H9 (cell line): Measurements from ENCODE around the gene RIMOC1. TPM values are rescaled to one million over a fixed set of nuclear protein-coding genes. Genes with fewer than 3 reads are reported as not detected.

Experiments used
- DNase-seq: peaks from one replicate; pipeline ENCODE4 v3.0.0-alpha.2; 2017
- H2AFZ ChIP-seq: one replicate; pipeline ENCODE4 v1.6.1; 2013; ENCODE audit warnings: mild to moderate bottlenecking, low read length, control low read depth, moderate library complexity
- H2AK5ac ChIP-seq: 2 replicates; pipeline ENCODE4 v1.6.1; 2013; ENCODE audit warnings: low read length, control low read depth, mixed read lengths; ENCODE audit not compliant: insufficient read length
- H2BK120ac ChIP-seq: one replicate; pipeline ENCODE4 v1.6.1; 2013; ENCODE audit warnings: low read depth, mild to moderate bottlenecking, low read length, control low read depth, inconsistent platforms; ENCODE audit not compliant: poor library complexity, severe bottlenecking
- H2BK12ac ChIP-seq: 2 replicates; pipeline ENCODE4 v1.6.1; 2013; ENCODE audit warnings: low read length, control low read depth, mixed read lengths, low read depth; ENCODE audit not compliant: insufficient read length
- H2BK15ac ChIP-seq: 2 replicates; pipeline ENCODE4 v1.6.1; 2013; ENCODE audit warnings: low read depth, low read length, control low read depth
- H2BK20ac ChIP-seq: one replicate; pipeline ENCODE4 v1.6.1; 2013; ENCODE audit warnings: low read depth, mild to moderate bottlenecking, low read length, control low read depth, inconsistent platforms; ENCODE audit not compliant: poor library complexity, severe bottlenecking
- H2BK5ac ChIP-seq: 2 replicates; pipeline ENCODE4 v1.6.1; 2013; ENCODE audit warnings: low read length, control low read depth, mixed read lengths; ENCODE audit not compliant: insufficient read length
- H3K14ac ChIP-seq: 2 replicates; pipeline ENCODE4 v1.6.1; 2013; ENCODE audit warnings: low read length, control low read depth; ENCODE audit not compliant: insufficient read depth
- H3K18ac ChIP-seq: 2 replicates; pipeline ENCODE4 v1.6.1; 2013; ENCODE audit warnings: low read depth, mild to moderate bottlenecking, mixed read lengths, low read length, control low read depth; ENCODE audit not compliant: insufficient read length
- H3K23ac ChIP-seq: 2 replicates; pipeline ENCODE4 v1.6.1; 2013; ENCODE audit warnings: low read length, control low read depth, mixed read lengths, low read depth; ENCODE audit not compliant: insufficient read length
- H3K23me2 ChIP-seq: 2 replicates; pipeline ENCODE4 v1.6.1; 2013; ENCODE audit warnings: low read depth, mild to moderate bottlenecking, mixed read lengths, low read length, control low read depth; ENCODE audit not compliant: insufficient read length, poor library complexity, severe bottlenecking
- H3K27ac ChIP-seq: 2 replicates; pipeline ENCODE4 v1.5.1; 2013; ENCODE audit warnings: low read length, control low read depth, mixed read lengths, low read depth; ENCODE audit not compliant: insufficient read length
- H3K27me3 ChIP-seq: 2 replicates; pipeline ENCODE4 v1.6.1; 2013; ENCODE audit warnings: low read length, control low read depth, inconsistent platforms; ENCODE audit not compliant: insufficient read depth
- H3K4ac ChIP-seq: 2 replicates; pipeline ENCODE4 v1.6.1; 2013; ENCODE audit warnings: low read depth, mild to moderate bottlenecking, control low read depth, inconsistent platforms, low read length, moderate library complexity
- H3K4me1 ChIP-seq: 2 replicates; pipeline ENCODE4 v1.6.1; 2013; ENCODE audit warnings: low read length, control low read depth, inconsistent platforms; ENCODE audit not compliant: insufficient read depth
- H3K4me2 ChIP-seq: 2 replicates; pipeline ENCODE4 v1.6.1; 2013; ENCODE audit warnings: low read length, control low read depth, mixed read lengths; ENCODE audit not compliant: insufficient read length, insufficient read depth
- H3K56ac ChIP-seq: 2 replicates; pipeline ENCODE4 v1.6.1; 2013; ENCODE audit warnings: low read depth, mild to moderate bottlenecking, mixed read lengths, low read length, control low read depth; ENCODE audit not compliant: insufficient read length
- H3K79me1 ChIP-seq: 2 replicates; pipeline ENCODE4 v1.6.1; 2013; ENCODE audit warnings: low read depth, mild to moderate bottlenecking, moderate library complexity, low read length, control low read depth, inconsistent platforms; ENCODE audit not compliant: insufficient read depth, poor library complexity, severe bottlenecking
- H3K79me2 ChIP-seq: 2 replicates; pipeline ENCODE4 v1.6.1; 2013; ENCODE audit warnings: low read length, control low read depth, inconsistent platforms; ENCODE audit not compliant: insufficient read depth
- H3K9ac ChIP-seq: 2 replicates; pipeline ENCODE4 v1.6.1; 2013; ENCODE audit warnings: low read length, control low read depth, mixed read lengths; ENCODE audit not compliant: insufficient read length; ENCODE audit errors: extremely low read depth
- H3K9me3 ChIP-seq: one replicate; pipeline ENCODE4 v1.6.1; 2013; ENCODE audit warnings: low read depth, low read length, inconsistent platforms; ENCODE audit not compliant: control insufficient read depth
- H3T11ph ChIP-seq: one replicate; pipeline ENCODE4 v1.6.1; 2013; ENCODE audit warnings: mild to moderate bottlenecking, low read length, control low read depth, inconsistent platforms
- H4K20me1 ChIP-seq: one replicate; pipeline ENCODE4 v1.6.1; 2013; ENCODE audit not compliant: control insufficient read depth, insufficient read length, insufficient read depth
- H4K5ac ChIP-seq: 2 replicates; pipeline ENCODE4 v1.6.1; 2013; ENCODE audit warnings: low read depth, mild to moderate bottlenecking, mixed read lengths, low read length, control low read depth; ENCODE audit not compliant: insufficient read length
- H4K8ac ChIP-seq: replicated peaks from 2 replicates; pipeline ENCODE4 v1.6.1; 2013; ENCODE audit warnings: low read length, control low read depth, mixed read lengths, low read depth; ENCODE audit not compliant: insufficient read length
- H4K91ac ChIP-seq: 2 replicates; pipeline ENCODE4 v1.6.1; 2013; ENCODE audit warnings: low read depth, mild to moderate bottlenecking, moderate library complexity, mixed read lengths, low read length, control low read depth; ENCODE audit not compliant: insufficient read length
- H3K27ac Mint-ChIP-seq, 3 experiments: 2 replicates in 2 of 3; 3 replicates in 1 of 3; pipeline ENCODE4 v1.8.0; 2020 to 2021; ENCODE audit warnings: mixed read lengths in 3 of 3, mild to moderate bottlenecking in 1 of 3, moderate library complexity in 1 of 3
- H3K27me3 Mint-ChIP-seq: 2 replicates; pipeline ENCODE4 v1.8.0; 2021; ENCODE audit warnings: low read depth, mild to moderate bottlenecking, moderate library complexity, mixed read lengths
- H3K36me3 Mint-ChIP-seq, 3 experiments: 2 replicates in 2 of 3; 3 replicates in 1 of 3; pipeline ENCODE4 v1.8.0; 2020 to 2021; ENCODE audit warnings: low read depth in 3 of 3, mixed read lengths in 3 of 3; ENCODE audit not compliant: insufficient read depth in 1 of 3
- H3K4me1 Mint-ChIP-seq, 2 experiments: 2 replicates each; pipeline ENCODE4 v1.8.0; 2020; ENCODE audit warnings: mixed read lengths in 2 of 2
- H3K4me3 Mint-ChIP-seq, 2 experiments: 2 replicates in 1 of 2; 3 replicates in 1 of 2; pipeline ENCODE4 v1.8.0; 2020 to 2021; ENCODE audit warnings: mild to moderate bottlenecking in 2 of 2, mixed read lengths in 2 of 2, moderate library complexity in 1 of 2
- H3K9me3 Mint-ChIP-seq, 2 experiments: 2 replicates in 1 of 2; 3 replicates in 1 of 2; pipeline ENCODE4 v1.8.0; 2020; ENCODE audit warnings: mild to moderate bottlenecking in 2 of 2, mixed read lengths in 2 of 2, moderate library complexity in 1 of 2
- WGBS: extraction: QIAGEN DNeasy Blood & Tissue Kit; methylation state at CpG from one replicate; pipeline ENCODE4 v1.1.7; 2013; ENCODE audit warnings: missing lambda C conversion rate, low lambda C conversion rate, mixed read lengths; ENCODE audit not compliant: insufficient read length; ENCODE audit errors: extremely low coverage; 5-methylcytosine and 5-hydroxymethylcytosine counted together
- total RNA-seq: library from RNA; stranded (reverse); gene quantifications from 2 replicates; pipeline ENCODE4 v1.2.1, GENCODE V29; 2021
- TF ChIP-seq, protein P1 (sequence below): fragments of 200-600 bp; sonication (generic); conservative IDR thresholded peaks from 3 replicates; pipeline ENCODE4 v1.8.0; 2021; ENCODE audit warnings: antibody characterized with exemption, mild to moderate bottlenecking

RIMOC1 gene
- total RNA-seq, 1 experiment from 2014 or later, result 43.3 TPM

DNA sequence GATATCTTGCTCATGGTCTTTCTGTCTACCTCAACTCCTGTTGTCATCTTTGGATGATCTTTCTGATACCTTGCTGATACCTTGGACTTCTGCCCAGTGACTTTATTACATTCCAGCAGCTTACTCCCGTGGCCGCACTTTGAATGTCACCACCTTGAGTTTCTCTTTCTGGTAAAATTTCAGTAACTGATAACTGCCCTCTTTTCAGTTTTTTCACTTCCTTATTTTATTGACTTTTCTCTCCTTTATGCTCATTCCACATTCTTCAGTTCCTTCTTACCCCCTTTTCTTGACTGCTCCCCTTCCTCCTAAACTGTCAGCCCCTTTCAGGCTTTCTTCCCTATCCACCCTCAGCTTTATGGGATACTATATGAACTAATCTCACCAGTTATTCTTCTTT lies 14.0 kb downstream of the RIMOC1 start:
- no peaks in the 10 kb centered on the region for H4K20me1 ChIP-seq
- no peak overlapping the region for H4K8ac ChIP-seq
- H3K79me1 ChIP-seq, result no peaks in the 10 kb centered on the region
- H2BK5ac ChIP-seq, result no peak overlapping the region
- H3K56ac ChIP-seq, result no peak overlapping the region
- Mint-ChIP-seq H3K27ac (no peak overlapping the region), H3K27me3 (no peaks in the 10 kb centered on the region), H3K4me3 (no peak overlapping the region), H3K4me1 (peaks cover 10 to 11% of the 10 kb centered on the region in 2 experiments), H3K9me3 (no peaks in the 10 kb centered on the region), H3K36me3 (peaks cover 5 to 61% (median 49%) of the 10 kb centered on the region in 3 experiments; a peak in 6 of 7 replicates)
- no peaks in the 10 kb centered on the region for H3K4me1 ChIP-seq
- H3K27ac ChIP-seq, result no peak overlapping the region
- no peak overlapping the region for H3K18ac ChIP-seq
- H3K9ac ChIP-seq, result no peak overlapping the region
- H2BK15ac ChIP-seq, result no peak overlapping the region
- H3K23ac ChIP-seq, result no peak overlapping the region
- DNase-seq, result no peak
- TF ChIP-seq, protein P1, sequence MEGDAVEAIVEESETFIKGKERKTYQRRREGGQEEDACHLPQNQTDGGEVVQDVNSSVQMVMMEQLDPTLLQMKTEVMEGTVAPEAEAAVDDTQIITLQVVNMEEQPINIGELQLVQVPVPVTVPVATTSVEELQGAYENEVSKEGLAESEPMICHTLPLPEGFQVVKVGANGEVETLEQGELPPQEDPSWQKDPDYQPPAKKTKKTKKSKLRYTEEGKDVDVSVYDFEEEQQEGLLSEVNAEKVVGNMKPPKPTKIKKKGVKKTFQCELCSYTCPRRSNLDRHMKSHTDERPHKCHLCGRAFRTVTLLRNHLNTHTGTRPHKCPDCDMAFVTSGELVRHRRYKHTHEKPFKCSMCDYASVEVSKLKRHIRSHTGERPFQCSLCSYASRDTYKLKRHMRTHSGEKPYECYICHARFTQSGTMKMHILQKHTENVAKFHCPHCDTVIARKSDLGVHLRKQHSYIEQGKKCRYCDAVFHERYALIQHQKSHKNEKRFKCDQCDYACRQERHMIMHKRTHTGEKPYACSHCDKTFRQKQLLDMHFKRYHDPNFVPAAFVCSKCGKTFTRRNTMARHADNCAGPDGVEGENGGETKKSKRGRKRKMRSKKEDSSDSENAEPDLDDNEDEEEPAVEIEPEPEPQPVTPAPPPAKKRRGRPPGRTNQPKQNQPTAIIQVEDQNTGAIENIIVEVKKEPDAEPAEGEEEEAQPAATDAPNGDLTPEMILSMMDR, result no peak
- no peaks in the 10 kb centered on the region for H3K27me3 ChIP-seq
- H2BK12ac ChIP-seq, result no peak overlapping the region
- H3K9me3 ChIP-seq, result no peaks in the 10 kb centered on the region
- H2AFZ ChIP-seq, result no peak overlapping the region
- H4K91ac ChIP-seq, result no peak overlapping the region
- H4K5ac ChIP-seq, result no peak overlapping the region
- H3K23me2 ChIP-seq, result no peaks in the 10 kb centered on the region
- no peak overlapping the region for H3K4ac ChIP-seq
- no peak overlapping the region for H3K4me2 ChIP-seq
- H2AK5ac ChIP-seq, result no peak overlapping the region
- H2BK20ac ChIP-seq, result no peak overlapping the region
- H3K14ac ChIP-seq, result no peak overlapping the region
- no peak overlapping the region for H2BK120ac ChIP-seq
- WGBS, result no CpG with 5 or more reads among the region's 2 CpGs
- H3T11ph ChIP-seq, result no peak overlapping the region
- no peaks in the 10 kb centered on the region for H3K79me2 ChIP-seq
